HG03442 (cell line): ENCODE measurements around the gene COX11.

ENCODE experiments used
- ATAC-seq: cut with Tn5 transposase; IDR thresholded peaks from one replicate; pipeline ENCODE4 v1.9.1; 2021; ENCODE audit warnings: mild to moderate bottlenecking, moderate library complexity; ENCODE audit not compliant: unreplicated experiment

COX11 gene, protein sequence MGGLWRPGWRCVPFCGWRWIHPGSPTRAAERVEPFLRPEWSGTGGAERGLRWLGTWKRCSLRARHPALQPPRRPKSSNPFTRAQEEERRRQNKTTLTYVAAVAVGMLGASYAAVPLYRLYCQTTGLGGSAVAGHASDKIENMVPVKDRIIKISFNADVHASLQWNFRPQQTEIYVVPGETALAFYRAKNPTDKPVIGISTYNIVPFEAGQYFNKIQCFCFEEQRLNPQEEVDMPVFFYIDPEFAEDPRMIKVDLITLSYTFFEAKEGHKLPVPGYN

DNA sequence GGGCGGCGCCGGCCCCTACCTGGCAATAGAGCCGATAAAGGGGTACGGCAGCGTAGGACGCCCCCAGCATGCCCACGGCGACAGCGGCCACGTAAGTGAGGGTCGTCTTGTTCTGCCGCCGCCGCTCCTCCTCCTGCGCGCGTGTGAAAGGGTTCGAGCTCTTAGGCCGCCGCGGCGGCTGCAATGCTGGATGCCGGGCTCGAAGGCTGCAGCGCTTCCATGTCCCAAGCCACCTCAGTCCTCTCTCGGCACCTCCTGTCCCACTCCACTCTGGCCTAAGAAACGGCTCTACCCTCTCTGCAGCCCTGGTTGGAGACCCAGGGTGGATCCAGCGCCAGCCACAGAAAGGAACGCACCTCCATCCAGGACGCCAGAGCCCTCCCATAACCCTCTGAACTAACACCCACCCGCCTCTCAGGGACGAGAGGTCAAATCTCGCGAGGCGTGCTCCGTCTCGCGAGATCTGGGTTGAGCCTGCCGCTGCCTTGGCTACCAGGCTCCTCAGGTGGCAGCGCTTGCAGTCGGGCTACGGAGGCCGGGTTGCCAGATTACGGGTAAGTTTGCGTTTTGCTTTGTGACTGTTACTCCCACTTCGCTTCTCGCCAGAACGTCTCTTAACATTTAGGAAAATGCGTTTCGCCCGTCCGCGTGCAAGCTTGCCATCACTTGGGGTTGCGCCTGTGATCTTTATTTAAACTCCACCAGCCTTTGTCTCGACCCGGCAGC, at the start of gene COX11, which contains the start of gene STXBP4:
COX11 (minus strand) TSS at position 393 of the 726 bp plus-strand sequence; CDS start at position 385, 8 bp downstream.
STXBP4 (plus strand) TSS at position 504 of the 726 bp plus-strand sequence. CDS start 17,455 bp downstream, outside the sequence.
- peak; percentile 94 for ATAC-seq

DNA sequence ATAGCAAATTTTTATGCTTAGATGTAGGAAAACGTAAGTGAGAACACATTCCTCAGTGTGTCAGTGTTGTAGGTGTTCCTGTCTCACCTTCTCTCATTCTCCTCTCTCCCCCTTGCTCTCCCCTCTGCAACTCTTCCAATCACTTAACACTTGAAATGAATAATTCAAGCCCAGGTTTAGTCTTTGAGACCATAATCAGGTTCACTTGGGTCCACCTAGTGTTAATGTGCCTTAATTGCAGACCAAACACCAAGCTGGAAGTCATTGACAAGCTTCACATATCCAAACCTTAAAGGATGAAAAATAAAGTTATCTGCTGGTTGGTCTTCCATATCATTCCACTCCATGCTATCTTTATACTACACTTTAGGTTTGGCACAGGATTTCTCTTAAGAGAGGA, 37.1 kb upstream of the COX11 start:
- peak; percentile 49 for ATAC-seq

DNA sequence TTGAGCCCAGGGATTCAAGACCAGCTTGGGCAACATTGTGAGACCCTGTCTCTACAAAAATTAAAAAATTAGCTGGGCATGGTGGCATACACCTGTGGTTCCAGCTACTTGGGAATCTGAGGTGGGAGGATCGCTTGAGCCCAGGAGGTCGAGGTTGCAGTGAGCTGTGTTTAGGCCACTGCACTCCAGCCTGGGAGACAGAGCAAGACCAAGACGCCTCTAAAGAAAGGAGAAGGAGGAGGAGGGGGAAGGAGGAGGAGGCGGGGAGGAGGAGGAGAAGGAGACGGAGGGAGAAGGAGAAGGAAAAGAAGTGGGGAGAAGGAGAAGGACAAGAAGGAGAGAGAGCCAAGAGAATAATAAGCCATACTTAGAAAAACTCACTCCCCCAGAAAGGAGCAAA, 36.0 kb upstream of the COX11 start:
- no peak for ATAC-seq

DNA sequence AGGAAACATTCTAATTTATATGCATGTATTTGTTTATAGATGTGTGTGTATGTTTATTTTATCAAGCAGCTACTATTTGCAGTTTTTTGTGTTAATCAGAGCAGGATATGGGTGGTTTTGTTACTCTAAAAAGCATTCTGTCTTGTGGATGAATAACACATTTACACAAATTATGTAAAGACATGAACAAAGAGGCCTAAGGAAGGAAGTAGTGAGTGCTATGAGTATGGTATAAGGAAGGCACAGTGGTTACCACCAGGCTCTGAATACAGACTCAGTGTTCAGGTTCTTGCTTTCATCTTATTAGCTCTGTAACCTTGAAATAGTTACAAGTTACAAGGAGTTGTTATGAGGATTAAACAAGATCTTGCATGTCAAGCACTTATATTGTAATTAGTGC, 34.0 kb upstream of the COX11 start:
- no peak for ATAC-seq

DNA sequence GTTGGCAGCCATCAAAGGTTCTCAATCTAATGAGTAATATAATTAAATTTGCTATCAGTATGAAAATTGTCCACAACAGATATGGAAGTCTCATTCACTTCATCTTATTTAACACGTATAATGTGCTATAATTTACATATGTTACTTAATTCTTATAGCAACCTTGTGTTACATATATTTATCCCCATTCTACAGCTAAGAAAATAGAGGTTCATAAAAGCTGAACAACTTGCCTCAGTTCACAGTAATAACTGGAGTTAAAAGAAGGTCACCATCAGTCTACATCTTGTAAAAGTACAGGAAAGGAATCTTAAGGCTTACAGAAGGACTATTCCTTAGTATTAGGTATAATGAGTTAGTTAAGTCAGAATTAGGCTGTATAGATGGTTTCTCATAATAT, 28.0 kb upstream of the COX11 start:
- ATAC-seq: no peak

DNA sequence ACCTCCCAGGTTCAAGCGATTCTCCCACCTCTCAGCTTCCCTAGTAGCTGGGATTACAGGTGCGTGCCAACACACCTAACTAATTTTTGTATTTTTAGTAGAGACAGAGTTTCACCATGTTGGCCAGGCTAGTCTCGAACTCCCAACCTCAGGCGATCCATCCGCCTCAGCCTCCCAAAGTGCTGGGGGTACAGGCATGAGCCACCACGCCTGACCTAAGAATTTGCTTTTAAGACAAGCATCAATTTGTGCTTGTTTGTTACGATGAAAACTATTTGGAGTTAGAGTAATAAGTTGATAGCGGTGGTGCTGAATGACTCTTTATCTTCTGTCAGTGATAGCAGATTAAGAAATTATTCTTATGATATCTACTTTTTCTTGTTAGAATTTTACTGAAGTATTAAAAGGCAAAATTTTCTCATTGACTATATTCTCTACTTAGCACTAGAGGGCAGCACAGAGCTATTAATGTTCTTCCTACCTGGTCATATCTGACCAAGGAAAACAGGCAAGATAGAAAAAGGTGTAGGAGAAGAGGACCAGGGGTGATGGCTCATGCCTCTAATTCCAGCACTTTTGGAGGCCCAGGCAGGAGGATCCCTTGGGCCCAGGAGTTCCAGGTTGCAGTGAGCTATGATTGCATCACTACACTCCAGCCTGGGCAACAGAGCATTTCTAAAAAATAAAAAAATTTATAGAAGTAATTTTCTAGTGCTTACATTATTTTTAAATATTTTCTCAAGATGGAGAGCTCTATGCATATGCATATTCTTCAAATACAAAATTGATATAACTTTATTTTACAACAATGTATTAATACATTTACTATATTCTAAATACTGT, 24.6 kb upstream of the COX11 start:
- no peak for ATAC-seq

DNA sequence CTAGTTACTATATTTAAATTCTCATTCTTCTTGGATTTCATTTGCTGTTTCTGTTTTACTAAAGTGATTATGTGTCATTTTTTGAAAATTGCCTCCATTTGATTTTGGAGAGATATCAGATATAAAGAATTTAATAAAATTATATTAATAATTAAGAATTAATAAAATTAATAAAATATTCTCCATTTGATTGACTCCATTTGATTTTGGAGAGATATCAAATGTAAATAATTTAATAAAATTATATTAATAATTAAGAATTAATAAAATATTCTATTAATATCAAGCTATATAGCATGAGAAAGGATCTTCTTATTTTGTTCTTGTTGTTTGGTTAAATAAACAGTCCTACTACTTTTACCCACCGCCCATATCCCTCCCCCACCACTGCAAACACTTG, 23.1 kb upstream of the COX11 start:
- no peak for ATAC-seq

DNA sequence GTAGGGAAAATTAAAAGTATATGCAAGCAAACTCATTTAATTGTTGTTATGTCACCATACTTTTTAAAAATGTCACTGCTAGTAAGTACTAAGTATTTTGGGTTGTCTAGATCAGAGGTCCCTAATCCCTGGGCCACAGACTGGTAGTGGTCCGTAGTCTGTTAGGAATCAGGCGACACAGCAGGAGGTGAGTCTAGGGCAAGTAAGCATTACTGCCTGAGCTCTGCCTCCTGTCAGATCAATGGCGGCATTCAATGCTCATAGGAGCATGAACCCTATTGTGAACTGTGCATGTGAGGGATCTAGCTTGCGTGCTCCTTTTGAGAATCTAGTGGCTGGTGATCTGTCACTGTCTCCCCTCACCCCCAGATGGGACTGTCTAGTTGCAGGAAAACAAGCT, 21.7 kb upstream of the COX11 start:
- ATAC-seq: no peak

DNA sequence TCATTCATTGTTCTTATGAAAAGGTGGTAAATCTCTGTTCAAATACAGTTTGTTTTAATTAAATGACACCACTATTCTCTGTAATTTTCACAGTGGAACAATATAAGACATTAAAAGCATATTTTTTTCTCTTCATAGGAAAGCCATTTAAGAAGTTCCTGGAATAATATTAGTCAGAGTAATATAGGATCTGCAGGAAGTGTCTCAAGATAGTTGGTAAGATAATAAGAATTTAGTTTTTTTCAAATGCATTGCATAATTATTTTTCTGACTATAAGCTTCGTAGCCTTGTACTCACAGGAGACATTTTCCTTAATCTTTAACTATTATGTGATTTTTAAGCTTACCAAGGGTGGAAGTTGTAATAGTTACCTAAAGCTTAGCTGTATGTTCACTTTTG, 17.0 kb upstream of the COX11 start:
- no peak for ATAC-seq

DNA sequence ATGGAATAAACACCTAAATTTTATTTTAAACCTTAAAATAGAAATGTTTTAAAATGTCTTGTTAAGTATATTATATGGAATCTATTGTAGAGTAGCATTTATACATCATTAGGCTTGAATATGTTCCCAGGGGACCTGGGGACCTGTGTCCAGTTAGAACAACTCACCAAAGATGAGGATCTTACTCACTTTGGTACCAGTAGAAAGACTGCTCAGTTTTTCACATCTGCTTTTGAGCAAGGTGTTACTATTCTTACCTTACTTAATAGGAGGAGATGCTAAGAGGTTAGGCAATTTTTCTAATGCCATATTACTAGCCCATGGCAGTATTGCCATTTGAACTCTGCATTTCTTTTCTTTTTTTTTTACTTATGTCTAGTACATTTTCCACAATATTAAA, 14.8 kb upstream of the COX11 start:
- ATAC-seq: no peak

DNA sequence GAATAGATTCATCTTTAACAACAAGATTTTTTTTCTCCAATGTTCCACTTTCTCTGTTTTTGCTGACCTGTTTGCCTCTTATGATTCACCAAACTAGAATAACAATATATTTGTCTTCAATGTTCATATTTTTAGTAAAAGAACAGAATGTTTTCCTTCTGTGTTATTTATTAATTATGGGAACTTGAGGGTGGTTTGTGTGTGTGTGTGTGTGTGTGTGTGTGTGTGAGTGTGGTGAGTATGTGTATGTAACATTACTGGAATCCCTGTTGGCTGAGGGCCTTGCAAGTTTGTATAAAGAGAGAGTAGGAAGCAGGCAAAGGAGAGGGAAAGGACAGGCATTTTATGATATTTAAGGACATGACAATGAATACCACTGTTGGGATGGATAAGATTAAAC, 13.9 kb upstream of the COX11 start:
- no peak for ATAC-seq

DNA sequence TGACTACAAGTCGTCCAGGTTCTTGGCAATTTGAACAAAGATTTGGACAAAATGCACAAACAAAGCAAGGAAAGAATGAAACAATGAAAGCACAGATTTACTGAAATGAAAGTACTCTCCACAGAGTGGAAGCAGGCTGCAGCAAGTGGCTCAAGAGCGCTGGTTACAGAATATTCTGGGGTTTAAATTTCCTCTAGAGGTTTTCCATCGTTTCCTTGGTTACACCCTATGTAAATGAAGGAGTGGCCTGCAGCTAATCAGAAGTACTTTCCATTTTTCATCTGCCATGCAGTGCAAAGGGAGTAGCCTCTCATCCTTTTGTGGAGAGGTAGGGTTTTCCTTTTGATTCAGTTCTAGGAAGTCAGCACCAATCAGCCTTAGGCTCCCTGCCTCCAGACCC, 11.9 kb upstream of the COX11 start:
- ATAC-seq: no peak

DNA sequence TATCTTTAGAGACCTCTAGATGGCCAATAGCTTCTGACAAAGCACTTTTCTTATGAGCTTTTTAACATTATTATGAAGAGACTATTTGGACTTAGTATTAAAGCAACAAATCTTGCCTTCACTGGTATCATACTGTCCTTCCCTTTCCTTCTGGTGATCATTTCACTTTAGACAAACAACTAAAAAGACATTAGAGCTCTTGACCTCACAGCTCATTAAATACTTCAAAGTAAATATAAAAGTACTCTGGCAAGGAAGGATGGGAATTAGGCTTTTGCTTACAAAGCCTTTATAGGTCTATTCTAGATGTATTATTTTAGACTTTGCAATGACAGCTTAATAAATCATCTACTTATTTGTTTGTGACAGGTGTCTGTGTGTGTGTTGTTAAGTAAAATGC, 11.2 kb upstream of the COX11 start:
- ATAC-seq: no peak

DNA sequence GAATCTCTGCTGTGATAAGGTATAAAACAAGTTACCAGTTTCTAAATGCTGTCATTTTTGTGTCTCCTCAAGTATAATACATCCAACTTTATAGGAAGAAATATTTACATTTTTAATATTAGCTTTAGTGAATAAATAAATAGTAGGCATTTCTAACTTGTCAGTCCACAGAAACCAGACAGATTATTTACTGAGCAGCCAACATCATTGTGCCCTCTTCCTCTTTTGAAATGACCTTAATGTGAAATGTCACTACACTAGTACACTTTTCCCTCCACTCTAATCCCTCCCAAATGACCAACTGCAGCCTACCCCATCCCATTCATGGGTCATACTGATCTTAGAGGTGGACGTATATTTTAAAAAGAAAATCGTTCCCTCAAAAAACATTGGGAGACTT, 9.3 kb upstream of the COX11 start:
- ATAC-seq: no peak

DNA sequence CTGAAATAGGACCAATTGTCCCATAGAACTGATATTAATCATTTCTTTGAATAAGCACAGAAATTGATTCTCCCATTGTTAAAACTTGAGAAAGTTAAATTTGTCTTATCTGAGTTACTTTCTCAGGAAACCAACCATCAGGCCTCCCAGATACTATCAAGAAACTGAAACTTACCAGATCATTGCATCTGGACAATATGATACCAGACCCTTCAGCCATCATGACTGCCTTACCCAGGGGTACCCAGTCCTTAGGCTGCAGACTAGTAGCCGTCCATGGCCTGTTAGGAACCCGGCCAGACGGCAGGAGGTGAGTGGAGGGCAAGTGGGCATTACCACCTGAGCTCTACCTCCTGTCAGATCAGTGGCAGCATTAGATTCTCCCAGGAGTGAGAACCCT, 7.9 kb upstream of the COX11 start:
- ATAC-seq: no peak

DNA sequence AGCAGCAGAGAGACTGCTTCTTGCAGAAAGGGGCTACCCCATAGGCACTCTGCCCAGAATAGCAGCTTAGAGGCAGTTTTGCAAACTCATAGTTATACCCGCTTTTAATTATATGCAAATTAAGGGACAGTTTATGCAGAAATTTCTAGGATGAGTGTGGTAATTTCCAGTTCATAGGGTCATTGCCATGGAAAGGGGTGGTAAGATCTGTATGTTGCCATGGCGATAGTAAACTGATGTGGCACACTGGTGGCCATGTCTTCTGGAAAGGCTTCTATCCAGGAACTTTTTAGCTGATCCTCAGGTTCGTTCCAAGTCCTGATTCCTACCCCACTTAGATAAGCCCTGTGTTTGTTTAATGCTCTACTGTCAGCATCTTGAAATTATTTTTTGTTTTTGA, 6.3 kb upstream of the COX11 start:
- no peak for ATAC-seq

DNA sequence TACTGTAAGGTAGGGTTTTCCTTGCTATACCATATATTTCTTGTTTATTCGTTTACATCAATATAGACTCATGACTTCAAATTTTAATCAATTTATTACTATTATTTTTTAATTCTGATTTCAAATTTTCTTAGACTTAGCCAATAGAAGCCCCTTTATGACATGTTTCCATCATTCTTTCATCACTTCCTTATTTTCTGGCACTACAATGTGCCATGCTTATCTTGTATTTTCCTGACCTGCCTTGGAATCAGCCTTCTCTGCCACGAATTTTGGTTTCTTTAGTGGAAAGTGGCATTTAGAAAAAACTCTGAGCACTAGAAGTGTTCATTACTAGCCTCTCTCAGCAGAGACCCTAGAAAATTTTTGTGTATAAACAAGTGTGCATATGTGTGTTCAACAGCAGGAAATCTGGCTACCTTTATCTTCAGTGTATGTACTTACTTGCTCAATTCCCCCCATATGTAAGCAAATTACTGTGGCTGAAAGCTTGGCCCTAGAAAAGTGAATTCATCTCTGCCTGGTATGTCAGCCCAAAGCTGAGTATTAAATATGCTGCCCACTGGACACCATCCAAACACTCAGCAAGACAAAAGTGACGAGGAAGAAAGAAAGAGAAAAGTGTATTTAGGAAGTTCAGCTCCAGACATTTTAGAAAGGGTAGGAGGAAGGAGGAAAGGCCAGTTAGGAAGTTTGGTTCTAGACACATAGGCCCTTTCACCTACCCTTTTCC, 4.1 kb upstream of the COX11 start:
- no peak for ATAC-seq

DNA sequence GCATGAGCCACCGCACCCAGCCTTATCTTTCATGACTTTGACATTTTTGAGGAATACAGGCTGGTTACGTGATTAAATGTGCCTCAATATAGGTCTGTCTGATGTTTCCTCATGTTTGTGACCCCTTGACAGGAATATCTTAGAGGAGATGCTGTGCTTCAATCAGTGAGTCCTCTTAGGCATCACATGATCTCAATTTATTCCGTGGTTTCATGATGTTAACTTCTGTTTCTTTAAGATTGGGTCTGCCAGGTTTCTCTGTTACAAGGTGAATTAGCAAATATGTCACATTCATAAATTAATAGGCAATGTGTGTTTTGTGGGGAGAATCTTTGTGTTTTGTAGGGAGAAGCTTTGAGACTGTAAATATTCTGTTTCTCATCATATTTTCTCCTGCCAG, 3.4 kb upstream of the COX11 start:
- ATAC-seq: no peak

DNA sequence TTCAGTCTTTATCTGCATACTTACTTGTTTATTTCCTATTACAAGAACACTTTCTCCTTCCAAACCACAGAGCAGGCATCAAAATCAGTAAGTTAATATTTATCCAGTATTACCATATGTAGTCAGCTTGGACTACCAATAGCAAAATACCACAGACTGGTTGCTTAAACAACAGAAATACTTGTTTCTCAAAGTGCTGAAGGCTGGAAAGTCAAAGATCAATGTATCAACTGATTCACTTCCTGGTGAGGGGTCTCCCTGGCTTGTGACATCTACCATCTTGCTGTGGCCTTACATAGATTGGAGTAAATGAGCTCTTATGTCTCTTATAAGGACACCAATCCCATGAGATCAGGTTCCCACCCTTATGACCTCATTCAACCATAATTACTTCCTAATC, 2.7 kb upstream of the COX11 start:
- ATAC-seq: no peak

DNA sequence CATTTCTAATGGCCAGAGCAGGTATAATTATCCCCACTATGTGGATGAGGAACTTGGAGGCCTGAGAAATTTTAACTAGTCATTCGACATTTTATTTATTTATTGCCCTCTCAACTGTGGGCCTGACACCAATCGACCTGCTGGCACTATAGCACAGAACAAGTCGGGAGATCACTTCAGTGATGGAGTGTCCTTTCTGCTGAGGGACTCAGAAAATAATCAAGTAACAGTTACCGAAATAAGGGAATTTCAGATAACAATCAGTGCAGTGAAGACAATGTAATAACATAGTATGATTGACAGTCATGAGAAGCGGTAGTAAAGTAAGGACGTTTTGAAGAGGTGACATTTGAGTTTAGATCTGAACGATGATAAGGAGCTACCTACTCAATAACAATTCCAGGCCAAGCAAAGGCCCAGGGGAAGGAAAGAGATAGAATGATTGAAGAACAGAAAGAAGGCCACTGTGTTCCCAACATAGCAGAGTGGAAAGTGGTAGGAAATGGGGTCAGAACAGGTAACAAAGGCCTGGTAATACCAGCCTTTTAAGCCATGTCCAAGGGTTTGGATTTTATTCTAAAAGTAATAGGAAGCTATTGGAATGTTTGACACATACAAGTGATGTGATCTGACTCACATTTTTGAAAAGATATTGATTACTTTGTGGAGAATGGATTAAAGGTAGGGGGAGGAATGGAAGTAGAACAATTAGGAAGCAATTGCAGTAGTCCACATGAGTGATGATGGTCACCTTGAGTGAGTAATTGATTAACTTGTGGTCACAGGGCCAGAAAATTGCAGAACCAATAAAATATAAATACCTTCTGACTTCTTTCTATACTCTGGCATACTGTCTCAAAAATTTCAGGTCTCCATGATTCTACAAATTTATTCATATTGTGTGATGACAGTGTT, 1.5 kb upstream of the COX11 start:
- ATAC-seq: no peak
